Jurkat, Clone E6-1 (cell line): ENCODE measurements around the gene GUK1.
A peak's percentile ranks its signal among the peaks of the same experiment; 100 is the strongest.

Source experiments
- DNase-seq: peaks from one replicate; pipeline ENCODE4 v3.0.0-alpha.2; 2011; ENCODE audit warnings: low read depth, low spot score
- H3K4me3 ChIP-seq: 2 replicates; pipeline ENCODE4 v1.5.1; 2011; ENCODE audit warnings: mild to moderate bottlenecking, low read length, control low read depth, moderate library complexity

The GUK1 gene

DNA sequence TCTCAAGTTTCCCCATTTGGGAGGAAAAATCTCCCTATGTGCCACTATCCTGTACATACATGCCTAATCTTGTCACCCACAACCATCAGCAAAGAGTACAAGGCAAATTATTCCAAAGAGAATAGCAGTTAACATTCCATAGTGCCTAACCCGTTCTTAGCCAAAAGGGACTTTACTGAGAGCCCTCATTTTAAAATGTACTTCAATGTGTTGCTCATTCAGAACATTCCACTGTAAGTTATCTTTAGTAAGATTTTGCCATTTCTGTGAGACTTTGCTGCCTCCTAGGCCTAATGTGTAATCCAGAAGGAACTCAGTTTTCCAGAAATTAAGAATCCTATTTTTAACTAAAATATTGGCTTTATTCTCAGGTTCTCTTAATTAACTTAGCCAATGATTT lies 19.7 kb upstream of the GUK1 start:
- no peak for DNase-seq
- no peak overlapping the region for H3K4me3 ChIP-seq

GRCh38 chr1:228120857-228121489 lies 19.1 kb upstream of the GUK1 start:
- H3K4me3 ChIP-seq, result no peak overlapping the region
- no peak for DNase-seq

DNA sequence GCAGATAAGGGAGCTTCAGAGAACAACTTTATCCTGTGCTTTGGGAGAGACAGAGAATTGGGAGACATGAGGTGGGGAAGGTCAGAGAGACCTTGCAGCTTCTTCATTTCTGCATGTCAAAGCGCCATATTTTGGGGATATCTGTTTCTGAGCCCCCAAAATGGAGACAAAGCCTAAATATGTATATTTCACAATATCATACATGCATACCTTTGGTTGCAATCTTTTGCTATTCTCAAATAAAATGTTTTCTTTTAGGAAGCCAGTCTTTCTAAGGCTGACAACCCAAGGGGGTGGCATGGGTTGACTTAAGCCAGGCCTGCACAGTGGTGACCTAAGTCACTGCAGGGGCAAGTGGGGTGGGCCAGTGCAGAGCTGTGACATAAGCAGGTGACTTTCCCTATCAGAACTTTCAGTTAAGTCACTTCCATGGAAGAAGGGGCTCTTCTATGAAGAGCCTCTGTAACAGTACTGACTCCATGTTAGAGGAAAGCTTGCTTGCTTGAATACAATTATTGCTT lies 17.1 kb upstream of the GUK1 start:
- no peak for DNase-seq
- H3K4me3 ChIP-seq, result no peak overlapping the region

GRCh38 chr1:228123505-228123904 lies 16.6 kb upstream of the GUK1 start:
- no peak for DNase-seq
- no peak overlapping the region for H3K4me3 ChIP-seq

DNA sequence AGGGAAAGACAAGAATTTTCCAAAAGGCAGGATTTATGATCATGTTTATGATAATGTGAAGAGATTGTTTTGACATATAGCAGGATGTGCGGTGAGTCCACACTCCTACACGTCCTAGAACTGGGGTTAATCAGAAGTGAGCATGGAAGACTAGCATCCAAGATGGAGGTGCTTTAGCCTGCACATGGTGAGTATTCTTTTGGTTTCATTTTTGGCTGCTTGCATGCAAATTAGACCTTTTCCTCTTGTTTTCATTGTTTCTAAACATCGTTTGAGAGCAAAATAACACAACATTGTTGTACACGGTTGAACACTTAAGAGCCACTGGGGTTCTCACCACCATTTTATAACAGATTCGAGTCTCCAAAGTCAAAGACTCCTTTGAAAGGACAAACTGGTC lies 14.9 kb upstream of the GUK1 start:
- no peak for DNase-seq
- no peak overlapping the region for H3K4me3 ChIP-seq

DNA sequence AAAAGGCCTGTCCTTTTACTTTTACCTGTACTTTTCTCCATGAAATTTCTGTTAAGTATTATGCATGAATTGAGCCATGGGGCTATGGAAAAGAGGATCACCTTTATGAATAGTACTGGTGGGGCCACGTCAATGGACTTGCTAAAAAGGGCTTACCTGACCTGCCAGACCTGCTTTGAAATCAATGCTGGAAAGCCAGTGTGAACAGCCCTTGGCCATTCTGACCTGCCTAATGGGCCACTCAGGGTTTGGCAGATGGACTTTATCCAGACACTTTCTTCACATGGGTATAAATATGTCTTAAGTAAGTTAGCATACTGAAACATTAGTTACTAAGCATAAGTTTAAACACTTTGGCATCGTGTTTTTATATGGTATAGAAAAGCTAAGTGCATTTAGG lies 8.3 kb upstream of the GUK1 start:
- no peak overlapping the region for H3K4me3 ChIP-seq
- no peak for DNase-seq

DNA sequence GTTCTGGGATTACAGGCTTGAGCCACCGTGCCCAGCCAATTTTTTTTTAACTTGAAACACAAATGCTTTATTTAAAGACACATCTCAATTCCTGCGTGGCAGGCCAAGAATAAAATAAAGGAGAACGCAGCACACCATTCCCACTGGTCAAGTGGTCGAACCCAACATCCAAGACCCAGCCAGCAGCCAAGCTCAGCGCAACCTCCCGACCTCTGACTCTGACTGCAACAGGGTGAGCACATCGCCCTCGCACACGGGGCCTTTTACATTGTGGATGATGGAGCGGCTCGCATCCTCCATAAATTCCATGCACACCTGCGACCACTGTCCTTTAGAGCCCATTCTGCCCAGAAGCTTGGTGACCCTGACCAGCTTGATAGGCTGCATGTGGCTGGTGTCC lies 5.5 kb upstream of the GUK1 start:
- no peak overlapping the region for H3K4me3 ChIP-seq
- no peak for DNase-seq

DNA sequence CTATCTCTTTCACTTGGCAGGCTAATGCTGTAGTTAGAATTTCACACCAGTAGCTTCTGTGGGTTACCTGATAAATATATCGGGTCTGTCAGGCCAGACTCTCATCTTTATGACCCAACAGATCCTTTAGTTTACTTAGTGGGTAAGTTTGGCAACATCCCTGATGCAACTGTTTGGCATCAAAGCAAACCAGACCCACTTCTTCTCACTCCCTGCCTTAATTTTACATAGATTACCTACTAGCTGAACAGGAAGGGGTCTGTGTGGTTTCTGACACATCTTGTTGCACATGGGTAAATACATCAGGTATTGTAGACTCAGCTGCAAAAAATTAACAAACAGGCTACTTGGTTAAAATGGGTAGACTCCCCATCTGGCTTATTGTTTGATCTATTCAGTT lies 3.2 kb upstream of the GUK1 start:
- H3K4me3 ChIP-seq, result no peak overlapping the region
- DNase-seq, result peak; percentile 87

- peak overlapping the region; percentile 86 for H3K4me3 ChIP-seq
- DNase-seq, result no peak
Observed at GRCh38 chr1:228139406-228139930, 611 bp upstream of the GUK1 start.

GRCh38 chr1:228140724-228141225 lies 696 bp downstream of the GUK1 start:
- H3K4me3 ChIP-seq, result peak overlapping the region; percentile 74
- DNase-seq, result no peak

DNA sequence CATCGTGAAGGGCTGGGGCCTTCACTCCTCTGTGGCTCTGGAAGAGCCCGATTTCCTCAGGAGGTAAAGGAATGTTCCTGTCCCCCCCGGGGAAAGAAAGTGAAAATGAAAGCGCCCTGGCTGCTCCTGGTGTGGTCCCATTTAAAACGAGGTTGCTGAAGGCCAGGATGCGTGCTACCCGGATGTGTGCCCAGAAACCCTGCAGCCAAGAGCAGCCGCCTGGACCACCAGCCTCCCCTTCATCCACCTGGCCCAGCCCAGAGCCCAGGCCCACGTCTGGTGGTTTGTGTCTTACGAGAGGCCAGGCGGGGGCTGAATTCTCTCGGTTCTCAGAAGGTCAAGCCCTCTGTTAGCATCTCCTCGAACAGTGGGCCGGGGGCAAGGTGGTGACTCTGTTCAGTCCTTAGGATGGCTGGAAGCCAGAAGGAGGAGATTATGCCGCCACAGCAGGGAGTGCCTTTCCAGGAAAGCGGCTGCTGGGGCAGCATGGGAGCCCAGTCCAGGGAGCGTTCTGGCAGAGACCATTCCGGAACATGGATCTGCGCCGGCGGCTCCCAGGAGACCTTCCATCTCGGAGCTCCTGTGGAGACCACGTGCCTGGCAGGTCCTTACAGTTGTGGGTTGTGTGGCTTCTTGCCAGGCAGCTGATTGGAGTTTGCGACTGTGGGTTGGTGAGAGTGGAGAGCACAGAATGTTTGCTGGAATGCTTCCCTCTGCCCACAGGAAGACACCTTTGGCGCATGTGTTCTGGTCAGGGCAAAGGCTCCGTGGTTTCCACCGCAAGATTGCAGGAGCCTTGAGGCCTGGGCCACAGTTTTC lies 1.4 kb downstream of the GUK1 start:
- DNase-seq, result peak; percentile 92
- H3K4me3 ChIP-seq, result peak overlapping the region; percentile 74

DNA sequence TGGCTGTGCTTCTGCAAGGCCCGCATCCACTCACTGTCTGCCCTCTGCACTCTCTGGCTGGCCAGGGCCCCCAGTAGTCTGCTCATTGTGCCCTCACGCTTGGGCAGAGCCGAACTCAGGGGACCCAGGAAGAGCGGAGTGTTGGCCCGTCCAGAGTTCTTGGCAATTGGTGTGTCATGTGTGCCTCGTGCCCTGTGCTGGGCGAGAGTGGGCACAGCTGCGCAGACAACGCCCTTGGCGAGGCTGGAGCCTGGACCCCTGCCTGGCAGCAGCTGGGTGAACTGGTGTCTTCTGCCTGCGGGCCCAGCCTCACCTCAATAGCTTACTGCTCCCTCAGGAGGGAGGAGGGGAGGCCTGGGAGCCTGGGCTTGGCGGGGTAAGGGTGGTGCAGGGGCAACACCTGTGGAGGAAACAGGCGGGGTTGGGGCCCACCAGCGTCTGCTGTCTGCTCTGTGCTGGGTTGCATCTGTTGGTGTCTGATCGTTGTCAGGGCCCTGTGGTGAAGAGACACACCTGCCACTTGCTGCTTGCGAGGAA lies 2.1 kb downstream of the GUK1 start:
- H3K4me3 ChIP-seq, result peak overlapping the region; percentile 74
- DNase-seq, result peak; percentile 95

GRCh38 chr1:228142701-228143136 lies 2.6 kb downstream of the GUK1 start:
- DNase-seq, result peak; percentile 65
- peak overlapping the region; percentile 74 for H3K4me3 ChIP-seq

GRCh38 chr1:228143480-228144192 lies 3.6 kb downstream of the GUK1 start:
- H3K4me3 ChIP-seq, result no peak overlapping the region; the same call in 1 of the 2 replicates
- no peak for DNase-seq

DNA sequence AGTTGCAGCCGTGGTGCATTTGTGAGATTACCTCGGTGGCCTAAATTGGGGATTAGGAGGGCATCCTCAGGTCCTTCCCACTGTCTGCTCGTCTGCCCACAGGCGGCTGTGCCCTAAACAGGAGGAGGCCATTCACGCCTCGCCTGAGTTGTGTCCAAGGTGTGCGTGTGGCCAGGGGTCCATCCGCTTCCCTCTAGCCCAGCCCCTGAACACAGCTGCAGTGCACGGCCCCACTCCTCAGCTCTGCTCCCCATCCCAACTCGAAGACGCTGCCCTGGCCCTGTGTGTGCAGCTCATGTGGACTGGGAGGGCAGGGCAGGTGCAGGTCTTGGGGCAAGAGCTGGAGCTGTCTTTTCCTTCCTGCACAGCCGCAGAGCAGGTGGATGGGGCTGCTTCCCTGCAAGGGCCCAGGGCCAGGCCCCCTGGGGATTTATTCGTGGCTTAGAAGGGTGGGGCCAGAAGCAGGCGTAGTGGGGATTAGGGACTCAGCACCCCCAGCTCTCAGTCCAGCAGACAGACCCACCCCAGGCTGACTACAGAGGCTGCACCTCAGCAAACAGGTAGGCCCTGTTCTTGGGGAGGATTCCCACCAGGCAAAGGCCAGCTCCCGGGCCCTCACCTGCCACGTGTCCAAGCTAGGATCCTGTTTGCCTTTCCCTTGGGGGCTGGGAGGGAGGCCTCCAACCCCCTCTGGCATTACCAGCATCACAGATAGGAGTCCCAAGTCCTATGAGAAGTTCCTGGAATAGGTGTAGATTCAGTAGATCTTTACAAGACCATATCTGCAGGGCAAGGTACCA lies 4.3 kb downstream of the GUK1 start:
- H3K4me3 ChIP-seq, result peak overlapping the region; percentile 1; the same call in 1 of the 2 replicates
- DNase-seq, result no peak

DNA sequence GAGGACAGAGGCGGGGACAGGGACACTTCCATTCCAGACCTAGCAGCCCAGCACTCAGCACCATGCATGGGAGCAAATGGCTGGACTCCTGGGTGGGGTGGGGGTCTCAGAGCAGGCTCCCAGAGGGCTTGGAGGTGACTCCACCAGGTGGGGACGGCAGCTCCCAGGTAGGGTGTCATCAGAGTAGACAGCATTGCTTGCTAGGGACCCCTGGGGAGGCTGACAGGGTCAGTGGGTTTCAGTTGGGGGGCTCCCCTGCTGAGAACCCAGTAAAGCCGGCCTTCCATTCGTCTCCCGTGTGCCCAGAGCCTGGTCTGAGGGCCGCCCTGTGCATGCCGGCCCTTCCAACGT lies 4.9 kb downstream of the GUK1 start:
- no peak overlapping the region for H3K4me3 ChIP-seq
- DNase-seq, result no peak

GRCh38 chr1:228145463-228146416 lies 5.7 kb downstream of the GUK1 start:
- DNase-seq, result no peak
- no peak overlapping the region for H3K4me3 ChIP-seq
